NCI-H226 (cell line): ENCODE results near the gene DBX1.
"Not testable (repeated sequence)": the region's sequence is repeated elsewhere in the genome, so short reads cannot be mapped to it uniquely, and the experiment has no call there.

Experiments used
- DNase-seq: peaks from one replicate; pipeline ENCODE4 v3.0.0-alpha.2; 2015

DBX1 gene

GRCh38 chr11:20160425-20161229 lies at the start of gene DBX1:
TSS of gene DBX1 (minus strand) at chr11:20160475. CDS start at chr11:20160324, 151 bp downstream.
- DNase-seq, result no peak

GRCh38 chr11:20208622-20209111 lies 48.4 kb upstream of the DBX1 start:
- no peak for DNase-seq

- DNase-seq, result no peak
Measured at GRCh38 chr11:20207781-20208621, 47.7 kb upstream of the DBX1 start.

GRCh38 chr11:20205807-20206206 lies 45.5 kb upstream of the DBX1 start:
- DNase-seq, result no peak

GRCh38 chr11:20204681-20205080 lies 44.4 kb upstream of the DBX1 start:
- no peak for DNase-seq

GRCh38 chr11:20203831-20204230 lies 43.6 kb upstream of the DBX1 start:
- no peak for DNase-seq

- no peak for DNase-seq
Measured at GRCh38 chr11:20201231-20201630, 41.0 kb upstream of the DBX1 start.

GRCh38 chr11:20200331-20200955 lies 40.2 kb upstream of the DBX1 start:
- not testable (repeated sequence) for DNase-seq

- DNase-seq, result no peak
Measured at GRCh38 chr11:20197881-20198280, 37.6 kb upstream of the DBX1 start.

- no peak for DNase-seq
Measured at GRCh38 chr11:20194470-20194869, 34.2 kb upstream of the DBX1 start.

- DNase-seq, result no peak
Measured at GRCh38 chr11:20193307-20193706, 33.0 kb upstream of the DBX1 start.

- no peak for DNase-seq
Measured at GRCh38 chr11:20192641-20193040, 32.4 kb upstream of the DBX1 start.

GRCh38 chr11:20192151-20192550 lies 31.9 kb upstream of the DBX1 start:
- no peak for DNase-seq

- DNase-seq, result no peak
Measured at GRCh38 chr11:20178976-20179375, 18.7 kb upstream of the DBX1 start.

- no peak for DNase-seq
Measured at GRCh38 chr11:20177136-20177535, 16.9 kb upstream of the DBX1 start.

GRCh38 chr11:20172721-20173447 lies 12.6 kb upstream of the DBX1 start:
- DNase-seq, result no peak

GRCh38 chr11:20163783-20164481 lies 3.7 kb upstream of the DBX1 start:
- no peak for DNase-seq

- no peak for DNase-seq
Measured at GRCh38 chr11:20162824-20163782, 2.8 kb upstream of the DBX1 start.

GRCh38 chr11:20161923-20162744 lies 1.9 kb upstream of the DBX1 start:
- DNase-seq, result no peak
